Amygdala (tissue), 56 donors: Measurements from ENCODE around the gene ELAVL3.
"Not testable (repeated sequence)": the region's sequence is repeated elsewhere in the genome, so short reads cannot be mapped to it uniquely, and the experiment has no call there.

Experiments
- DNase-seq, 56 donors: peaks; one replicate each; lab custom pipeline; 2025; lab: John Stamatoyannopoulos, UW

Gene ELAVL3

DNA sequence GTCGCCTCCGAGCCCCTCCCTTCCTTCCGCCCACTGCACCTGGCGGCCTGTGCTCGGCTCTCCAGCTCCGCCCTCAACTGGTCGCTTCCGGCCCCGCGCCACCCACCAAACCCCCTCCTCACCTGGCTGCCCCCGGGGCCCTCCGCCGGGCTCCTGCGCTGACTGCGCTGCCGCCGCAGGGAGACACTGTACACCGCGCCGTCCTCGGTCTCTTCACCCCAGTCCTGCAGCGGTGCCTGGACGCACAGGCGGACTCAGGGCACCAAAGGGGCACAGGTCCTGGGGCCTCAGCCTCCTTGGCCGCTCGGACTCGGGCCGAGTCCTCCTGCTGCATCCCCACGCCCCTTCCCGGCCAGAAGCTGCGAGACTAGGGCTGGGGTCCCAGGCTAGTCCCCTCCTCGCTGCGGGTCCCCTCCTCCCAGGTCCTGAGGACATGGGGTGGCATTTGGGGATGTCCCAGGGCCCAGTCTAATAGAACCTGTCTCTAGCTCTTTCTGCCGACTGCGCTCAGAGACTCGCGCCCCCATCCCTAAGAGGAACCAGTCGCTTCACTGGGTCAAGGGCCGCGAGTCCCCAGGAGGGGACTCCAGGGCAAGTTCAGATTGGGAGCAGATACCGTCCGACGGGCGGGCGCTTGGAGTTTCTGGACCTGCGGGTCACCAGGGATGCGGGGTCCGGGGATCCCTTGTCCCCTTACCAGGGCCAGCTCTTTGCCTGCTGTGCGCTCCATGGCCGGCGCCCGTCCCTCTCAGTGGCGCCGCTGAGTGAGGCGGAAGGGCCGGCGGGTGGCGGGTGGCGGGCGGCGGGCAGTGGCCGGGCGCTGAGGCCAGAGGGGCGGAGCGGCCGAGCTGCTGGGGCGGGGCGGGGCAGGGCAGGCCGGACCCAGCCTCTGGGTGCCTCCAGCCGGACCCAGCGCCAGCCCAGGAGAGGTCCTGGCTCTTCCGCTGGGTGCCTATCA is 62.0 kb downstream of the ELAVL3 start, which contains the start of gene RGL3:
Gene RGL3, minus strand, starts transcription at position 766 of the 958 bp plus-strand sequence. Its CDS starts 36 bp downstream, at position 730.
- peak in 11 of 56 donors; percentile 6 to 39 (median 24) for DNase-seq

DNA sequence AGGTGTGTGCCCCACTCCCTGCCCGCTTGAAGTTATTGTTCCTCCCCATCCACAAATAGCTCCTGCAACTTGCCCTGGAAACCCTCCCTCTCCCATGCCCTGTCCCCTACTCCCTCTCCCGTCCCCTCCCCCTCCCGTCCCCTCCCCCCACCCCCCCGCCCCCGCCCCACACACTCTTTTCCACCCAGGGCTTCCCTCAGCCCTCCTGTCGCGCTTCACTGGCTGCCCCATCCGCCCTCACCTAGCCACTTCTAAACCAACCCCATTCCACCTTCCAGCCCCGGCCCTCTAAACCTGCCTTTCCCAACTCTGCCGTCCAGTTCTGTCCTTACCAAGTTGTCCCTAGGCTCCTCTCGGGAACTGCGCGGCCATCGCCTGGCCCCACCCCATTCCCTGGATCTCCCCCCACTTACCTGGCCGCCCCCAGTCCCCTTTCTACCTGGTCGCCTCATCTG is 62.7 kb downstream of the ELAVL3 start:
- DNase-seq = no peak

DNA sequence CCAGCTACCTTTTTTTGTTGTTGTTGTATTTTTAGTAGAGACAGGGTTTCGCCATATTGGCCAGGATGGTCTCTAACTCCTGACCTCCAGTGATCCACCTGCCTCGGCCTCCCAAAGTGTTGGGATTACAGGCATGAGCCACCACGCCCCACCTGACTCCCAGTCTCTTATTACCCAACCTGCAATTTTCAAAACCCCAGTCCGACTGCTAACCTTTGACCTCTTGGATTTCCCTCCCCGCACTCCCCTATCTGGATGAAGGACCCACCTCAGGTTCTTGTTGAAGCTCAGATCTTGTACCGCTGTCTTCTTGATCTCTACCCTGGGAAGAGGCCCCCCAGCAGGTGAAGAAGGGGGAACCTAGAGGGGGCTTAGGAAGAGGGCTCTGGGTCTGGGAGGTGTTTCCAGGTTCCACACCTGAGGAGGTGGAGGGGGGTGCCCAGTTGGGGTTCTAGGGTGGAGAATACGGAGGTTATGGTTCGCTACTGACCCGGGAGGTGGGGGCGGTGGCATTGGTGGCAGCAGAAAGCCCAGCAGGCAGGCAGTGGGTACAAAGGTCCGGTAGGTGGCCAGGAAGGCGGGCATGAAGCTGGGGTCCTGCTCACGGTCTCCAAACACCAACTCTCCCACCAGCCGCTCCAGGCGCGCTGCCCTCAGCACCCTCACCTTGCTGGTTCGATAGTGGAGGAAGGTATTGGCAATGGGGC is 64.3 kb downstream of the ELAVL3 start:
- no peak for DNase-seq

DNA sequence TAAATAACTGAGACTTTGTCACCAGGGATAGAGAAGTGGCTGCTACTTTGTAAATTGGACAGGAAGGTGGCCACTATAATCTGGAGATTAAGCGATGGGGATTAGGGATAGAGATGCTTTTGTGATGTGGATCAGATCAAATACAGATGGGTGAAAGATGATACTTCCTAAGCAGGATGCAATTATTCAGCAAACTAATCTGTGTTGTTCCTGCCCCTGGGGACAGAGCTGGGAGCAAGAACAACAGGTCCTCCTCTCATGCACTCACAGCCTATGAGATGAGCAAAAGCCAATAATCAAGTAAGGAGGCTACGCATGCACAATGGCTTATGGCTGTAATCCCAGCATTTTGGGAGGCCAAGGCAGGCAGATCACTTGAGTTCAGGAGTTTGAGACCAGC is 66.3 kb downstream of the ELAVL3 start:
- DNase-seq = no peak

DNA sequence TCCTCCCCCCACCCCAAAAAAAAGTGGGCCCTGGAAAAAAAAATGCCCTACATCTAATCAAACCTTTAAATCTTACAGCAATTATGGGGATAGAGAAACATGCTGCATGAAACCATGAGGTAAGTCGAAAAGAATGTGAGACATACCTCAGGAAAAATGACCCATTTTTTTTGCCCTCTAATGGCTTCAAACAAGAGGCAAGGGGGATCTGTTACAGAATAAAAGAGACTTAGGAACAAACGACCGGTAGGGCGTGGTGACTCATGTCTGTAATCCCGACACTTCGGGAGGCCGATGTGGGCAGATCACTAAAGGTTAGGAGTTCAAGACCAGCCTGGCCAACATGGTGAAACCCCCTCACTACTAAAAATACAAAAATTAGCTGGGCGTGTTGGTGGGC is 70.2 kb downstream of the ELAVL3 start:
- DNase-seq = no peak

DNA sequence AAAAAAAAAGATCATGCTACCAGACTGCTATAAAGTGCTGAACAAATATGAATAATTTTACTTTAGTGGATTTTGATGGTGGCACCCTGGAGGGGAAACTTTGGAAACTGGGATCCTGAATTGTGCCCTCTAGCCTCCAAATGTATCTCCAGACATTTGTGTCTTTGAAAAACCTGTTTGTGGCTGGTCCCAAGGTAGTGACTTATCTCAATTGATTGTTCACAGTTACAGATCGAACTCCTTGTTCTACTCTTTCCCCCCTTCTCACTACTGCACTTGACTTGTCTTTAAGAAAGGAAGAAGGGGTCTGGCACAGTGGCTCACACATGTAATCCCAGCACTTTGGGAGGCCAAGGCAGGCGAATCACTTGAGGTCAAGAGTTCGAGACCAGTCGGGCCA is 72.3 kb downstream of the ELAVL3 start:
- no peak for DNase-seq

DNA sequence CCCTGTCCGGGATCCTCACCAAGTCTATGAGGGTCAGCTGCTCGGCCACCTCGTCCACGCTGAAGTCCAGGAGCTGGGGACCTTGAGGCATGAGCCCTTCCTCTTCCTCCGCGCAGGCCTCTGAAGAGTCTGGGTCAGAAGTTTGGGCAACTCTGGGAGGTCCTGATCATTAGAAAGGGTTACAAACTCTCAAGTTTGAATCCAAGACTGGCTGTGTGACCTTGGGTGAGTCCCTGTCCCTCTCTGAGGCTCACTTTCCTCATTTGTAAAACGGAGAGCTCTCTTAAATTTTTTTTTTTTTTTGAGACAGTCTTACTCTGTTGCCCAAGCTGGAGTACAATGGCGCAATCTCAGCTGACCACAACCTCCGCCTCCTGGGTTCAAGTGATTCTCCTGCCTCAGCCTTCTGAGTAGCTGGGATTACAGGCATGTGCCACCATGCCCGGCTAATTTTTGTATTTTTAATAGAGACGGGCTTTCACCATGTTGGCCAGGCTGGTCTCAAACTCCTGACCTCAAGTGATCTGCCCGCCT is 74.1 kb downstream of the ELAVL3 start:
- DNase-seq = not testable (repeated sequence)

DNA sequence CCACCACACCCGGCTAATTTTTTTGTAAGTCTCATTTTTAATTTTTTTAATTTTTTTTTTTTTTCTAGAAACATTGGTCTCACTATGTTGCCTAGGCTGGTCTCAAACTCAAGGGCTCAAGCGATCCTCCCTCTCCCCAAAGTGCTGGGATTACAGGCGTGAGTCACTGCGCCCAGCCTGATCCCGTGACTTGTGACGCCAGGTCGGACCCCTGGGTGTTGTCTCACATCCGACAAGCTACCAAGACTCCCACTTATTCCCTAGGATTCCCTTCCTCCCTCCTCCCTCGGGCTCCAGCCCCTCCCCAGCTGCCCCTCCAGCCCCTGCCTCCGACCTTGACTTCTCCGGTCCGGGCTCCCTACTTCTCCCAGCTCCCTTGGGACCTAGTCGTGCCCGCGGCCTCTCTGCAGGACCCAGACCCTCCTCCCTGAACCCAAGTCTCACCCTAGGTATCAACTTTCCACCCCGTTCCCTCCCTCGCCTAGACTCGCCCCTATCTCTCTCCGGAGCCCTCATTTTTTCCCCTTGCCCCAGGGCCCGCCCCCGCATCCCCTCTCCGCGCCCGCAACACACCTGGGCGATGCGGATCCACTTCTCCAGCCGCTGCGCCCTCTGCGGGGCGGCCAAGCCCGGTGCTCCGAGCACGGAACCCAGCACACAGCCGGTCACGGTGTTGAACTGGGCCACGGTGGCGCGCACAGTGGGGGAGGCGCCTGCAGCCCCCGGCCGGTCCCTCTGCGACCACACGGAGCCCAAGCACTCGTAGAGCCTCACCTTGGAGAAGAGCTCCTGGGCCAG is 74.8 kb downstream of the ELAVL3 start:
- peak in 1 of 56 donors; percentile 2 for DNase-seq

DNA sequence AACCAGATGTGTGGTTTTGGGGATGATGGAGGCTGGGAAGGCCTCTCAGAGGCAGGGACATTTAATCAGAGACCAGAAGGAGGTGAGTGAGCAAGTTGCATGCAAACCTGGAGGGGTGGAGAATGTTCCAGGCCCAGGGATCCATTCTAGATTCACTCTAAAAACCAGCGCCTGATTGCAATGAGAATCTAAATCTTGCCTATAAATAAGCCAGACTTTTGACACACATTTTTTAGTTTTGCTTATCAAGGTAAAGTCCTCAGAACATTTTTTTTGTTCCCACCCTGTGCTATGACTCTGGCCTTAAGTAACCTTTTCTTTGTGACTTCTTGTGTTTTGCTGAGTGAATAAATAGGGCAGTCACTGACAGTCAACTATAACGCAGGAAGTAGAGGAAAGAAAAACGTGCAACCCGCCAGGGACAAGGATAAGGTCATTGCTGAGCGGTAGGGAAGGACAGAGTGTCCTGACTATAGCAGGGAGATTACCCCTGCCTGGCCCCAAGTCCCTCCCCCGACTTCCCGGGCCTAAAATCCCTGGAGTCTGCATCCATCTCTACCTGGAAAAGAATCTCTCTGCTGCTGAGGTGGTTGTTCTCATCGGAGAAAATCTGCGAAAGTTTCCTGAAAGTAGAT is 76.1 kb downstream of the ELAVL3 start:
- DNase-seq = no peak

DNA sequence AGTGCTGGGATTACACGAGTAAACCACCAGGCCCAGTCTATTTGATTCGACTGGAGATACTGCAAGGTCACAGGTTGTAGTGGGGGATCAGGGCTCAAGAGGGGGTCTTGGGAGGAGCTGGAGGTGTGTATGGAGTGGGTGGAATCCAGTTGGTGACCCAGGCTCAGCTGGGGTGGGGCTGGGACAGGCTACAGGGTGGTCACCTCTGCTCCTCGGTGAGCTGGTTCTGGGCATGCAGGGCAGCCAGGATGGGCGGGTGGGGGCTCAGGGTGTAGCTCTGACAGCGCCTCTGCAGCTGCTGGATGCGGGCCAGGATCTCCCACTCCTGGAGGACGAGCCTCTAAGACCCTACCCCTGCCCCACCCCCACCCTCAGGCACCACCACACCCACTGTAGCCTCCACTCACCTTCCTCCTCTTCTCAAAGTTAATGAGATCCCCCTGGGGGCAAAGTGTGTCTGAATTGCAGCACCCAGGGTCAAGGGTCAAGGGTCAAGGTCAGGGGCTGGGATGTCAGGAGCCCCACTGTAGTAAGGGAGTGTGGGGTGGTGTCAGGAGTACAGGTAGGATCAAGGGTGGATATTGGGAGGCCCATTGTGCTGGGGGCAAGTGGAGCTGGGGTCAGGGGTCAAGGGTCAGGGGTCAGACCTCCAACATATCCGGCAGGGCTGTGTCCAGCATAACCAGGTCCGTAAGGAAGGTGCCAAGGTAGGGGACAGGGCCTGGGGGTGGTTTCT is 78.9 kb downstream of the ELAVL3 start:
- DNase-seq = no peak
